Activated CD4-positive, alpha-beta T cell treated with anti-CD3 and anti-CD28 coated beads, Interleukin-2, amount 50 U/mL, for 48 hours (primary cell): ENCODE measurements around the gene SLC3A2.
"Not testable (repeated sequence)": the region's sequence is repeated elsewhere in the genome, so short reads cannot be mapped to it uniquely, and the experiment has no call there.

Experiments used
- DNase-seq, 2 experiments: peaks; one replicate each; pipeline ENCODE4 v3.0.0-alpha.2; 2020

SLC3A2 gene

DNA sequence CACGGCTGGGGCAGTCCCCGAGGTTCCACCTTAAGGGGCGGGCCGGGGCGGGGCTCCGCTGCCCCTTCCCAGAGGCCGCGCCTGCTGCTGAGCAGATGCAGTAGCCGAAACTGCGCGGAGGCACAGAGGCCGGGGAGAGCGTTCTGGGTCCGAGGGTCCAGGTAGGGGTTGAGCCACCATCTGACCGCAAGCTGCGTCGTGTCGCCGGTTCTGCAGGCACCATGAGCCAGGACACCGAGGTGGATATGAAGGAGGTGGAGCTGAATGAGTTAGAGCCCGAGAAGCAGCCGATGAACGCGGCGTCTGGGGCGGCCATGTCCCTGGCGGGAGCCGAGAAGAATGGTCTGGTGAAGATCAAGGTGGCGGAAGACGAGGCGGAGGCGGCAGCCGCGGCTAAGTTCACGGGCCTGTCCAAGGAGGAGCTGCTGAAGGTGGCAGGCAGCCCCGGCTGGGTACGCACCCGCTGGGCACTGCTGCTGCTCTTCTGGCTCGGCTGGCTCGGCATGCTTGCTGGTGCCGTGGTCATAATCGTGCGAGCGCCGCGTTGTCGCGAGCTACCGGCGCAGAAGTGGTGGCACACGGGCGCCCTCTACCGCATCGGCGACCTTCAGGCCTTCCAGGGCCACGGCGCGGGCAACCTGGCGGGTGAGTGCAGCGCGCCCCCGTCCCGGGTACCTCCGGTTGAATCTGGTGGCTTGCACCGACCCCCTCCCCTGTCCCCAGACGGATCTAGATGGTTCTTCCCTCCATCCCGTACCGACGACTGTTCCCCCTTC lies at the start of gene SLC3A2:
Gene SLC3A2, plus strand, starts transcription at position 94 of the 776 bp plus-strand sequence. Its CDS starts 128 bp downstream, at position 222.
- peak; percentile 87 to 88 for DNase-seq

DNA sequence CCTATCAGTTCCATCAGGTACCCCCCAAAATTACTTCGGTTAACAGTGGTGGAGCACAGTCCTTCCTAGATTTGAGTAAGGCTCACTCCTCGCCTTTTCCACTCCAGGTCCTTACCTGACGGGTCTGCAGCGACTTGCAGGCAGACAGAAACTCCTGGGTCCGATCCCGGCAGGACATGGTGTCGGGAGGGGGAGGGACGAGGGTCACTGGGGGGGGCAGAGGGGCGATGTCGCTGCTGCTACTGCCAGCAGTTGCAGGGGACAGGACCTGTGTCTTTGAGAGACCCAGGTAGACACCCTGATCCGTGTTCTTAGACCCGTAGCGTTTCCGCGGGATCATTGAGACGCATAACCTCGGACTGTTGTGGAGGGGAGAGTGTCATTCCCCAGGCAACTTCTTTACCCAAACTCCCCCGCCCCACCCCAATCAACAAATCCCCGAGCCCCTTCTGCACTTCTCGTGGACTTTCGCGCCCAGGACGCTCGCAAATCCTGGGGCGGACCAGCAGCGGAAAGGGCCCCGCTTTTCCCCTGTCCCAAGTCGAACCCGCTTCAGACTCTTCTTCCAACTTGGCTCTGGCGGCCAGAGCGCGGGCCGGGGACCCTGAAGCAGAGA lies 49.7 kb upstream of the SLC3A2 start:
- no peak for DNase-seq

DNA sequence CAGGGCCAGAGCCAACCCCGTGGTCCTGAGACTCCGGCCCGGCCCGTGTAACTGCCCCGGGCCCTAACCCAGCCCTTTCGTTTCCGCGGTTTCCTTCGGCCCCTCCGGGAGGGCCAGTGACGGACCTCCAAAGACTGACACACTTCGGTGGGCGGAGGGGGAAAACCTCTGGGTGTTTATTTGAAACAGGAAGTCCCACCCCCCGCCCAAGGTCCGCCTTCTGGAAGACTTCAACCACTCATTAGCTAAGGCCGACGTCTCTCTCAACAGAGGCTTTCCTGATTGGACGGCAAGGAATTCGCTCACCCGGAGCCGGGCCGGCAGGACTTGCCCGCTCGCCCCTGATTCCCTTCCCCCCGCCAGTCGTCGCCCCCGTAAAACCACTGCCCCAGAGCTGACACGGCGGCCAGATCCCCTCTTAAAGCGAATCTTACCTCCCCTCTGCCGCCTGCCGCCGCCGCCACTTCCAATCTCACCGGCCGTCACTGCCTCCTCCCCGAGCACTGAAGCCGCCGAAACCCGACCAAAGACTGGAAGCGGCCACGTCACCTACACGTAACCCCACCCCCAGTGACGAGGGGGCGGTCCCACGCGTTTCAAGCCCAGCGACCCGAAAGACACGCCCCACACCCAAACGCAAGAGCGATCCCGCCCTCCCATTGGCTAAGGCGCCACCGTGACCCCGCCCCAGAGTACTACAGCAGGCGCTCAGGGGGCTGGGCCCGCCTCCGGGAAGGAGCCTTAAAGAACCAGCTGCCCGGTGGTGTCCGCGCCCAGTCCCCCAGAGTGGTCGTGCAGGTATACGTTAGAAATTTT lies 49.0 kb upstream of the SLC3A2 start, which contains the start of gene STX5:
Gene STX5, minus strand, starts transcription at position 532 of the 816 bp plus-strand sequence. CDS start 808 bp downstream, outside the sequence.
- peak; percentile 100 for DNase-seq

DNA sequence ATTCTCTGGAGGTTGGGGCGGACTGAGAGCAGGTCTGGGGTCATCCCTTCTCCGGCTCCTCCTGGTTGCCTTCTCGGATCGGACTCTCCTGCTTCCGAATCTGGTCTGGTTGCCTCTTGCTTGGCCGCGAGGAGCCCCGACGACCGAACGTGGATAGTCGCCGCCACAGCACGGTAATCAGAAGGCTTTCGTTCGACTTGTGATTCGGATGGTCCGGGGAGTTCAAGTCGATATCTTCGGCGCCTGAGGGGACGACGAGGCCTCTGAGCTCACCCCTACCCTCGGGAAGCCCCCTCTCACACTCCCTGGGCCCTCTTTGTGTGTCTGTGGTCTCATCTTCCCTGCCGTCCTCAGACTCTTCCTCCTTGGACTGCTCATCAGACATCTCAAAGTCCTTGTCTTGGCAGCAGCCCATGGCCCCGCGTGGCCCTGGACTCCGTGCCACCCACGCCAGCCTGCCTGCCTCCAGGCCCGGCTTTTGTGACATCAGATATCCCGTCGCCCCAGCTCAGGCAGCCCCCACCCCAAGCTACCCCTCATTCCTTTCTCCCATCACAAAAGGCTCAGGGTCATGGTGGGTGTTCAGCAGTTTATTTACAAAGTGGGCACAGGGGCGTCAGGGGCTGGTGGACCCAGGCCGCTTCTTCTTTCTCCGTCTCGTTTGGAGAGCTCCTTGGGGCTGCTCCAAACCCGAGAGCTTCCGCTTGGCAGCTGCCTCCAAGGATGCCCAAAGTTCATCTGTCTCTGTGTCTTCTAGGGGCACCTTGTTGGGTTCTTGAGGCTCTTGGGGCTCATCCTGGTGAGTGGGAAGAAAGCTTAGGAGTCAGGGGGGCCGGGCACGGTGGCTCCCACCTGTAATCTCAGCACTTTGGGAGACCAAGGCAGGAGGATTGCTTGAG lies 48.1 kb upstream of the SLC3A2 start, which contains the start of gene TEX54:
Gene TEX54, minus strand, starts transcription at position 506 of the 899 bp plus-strand sequence.
- no peak for DNase-seq

DNA sequence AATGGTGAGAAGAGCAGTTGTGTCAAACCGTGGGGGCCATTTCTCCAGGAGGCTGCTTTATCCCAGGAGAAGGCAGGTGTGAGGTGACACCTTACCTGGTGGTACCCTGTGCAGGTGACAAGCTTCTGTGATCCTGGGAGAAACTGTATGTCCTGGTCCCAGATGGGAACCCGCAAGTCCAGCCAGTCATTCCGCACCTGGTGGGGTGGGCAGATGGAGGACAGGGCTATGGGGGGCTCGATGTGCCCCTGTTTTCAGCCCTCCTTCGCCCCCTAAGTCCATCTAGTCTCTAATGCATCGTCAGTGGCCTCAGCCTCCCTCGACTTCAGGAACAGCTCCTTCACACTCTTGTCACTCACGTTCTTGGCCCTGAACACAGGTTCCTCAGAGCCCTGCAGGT lies 45.4 kb upstream of the SLC3A2 start:
- no peak for DNase-seq

DNA sequence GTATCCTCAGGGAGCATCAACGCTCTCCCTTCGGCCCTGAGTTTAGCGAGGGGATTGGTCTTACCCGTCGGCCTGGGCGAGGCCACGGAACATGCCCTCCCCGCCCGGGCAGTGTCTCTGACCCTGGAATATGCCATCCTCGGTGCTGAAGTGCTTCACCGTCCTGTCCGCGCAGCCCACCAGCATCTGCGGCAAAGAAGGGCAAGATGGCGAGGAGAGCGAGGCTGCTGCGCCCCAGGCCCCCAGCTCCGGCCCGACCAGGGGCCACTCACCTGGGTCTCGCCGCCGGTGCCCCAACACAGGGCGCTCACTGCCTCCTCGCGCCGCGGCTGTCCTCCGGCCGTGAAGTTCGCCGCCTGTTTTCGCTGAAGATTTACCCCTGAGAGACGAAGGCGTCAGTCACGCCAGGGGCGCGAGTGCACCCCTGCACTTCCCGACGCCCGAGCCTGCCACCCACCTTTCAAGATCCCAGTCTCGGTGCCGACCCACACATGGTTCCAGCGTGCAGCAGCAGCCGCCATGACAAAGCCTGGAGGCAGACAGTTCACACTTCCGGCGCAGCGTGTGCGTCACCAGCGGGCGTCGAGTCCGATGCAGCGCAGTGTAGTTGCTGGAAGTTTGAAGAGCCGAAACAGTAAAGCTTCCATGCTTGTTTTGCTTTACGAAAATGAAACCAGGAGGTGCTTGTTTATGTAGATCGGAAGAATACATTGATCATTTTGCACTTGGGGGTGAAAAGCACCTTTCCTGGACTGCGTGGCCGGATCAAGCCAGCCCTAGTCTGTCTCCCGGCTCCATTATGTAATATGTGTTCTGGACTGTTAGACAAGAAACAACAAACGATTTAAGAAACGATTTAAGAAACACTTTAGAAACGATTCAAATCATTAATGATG lies 41.4 kb upstream of the SLC3A2 start, which contains the start of gene WDR74:
Gene WDR74, minus strand, starts transcription at position 541 of the 896 bp plus-strand sequence. Its CDS starts 20 bp downstream, at position 521.
- DNase-seq: peak; percentile 87 to 92

DNA sequence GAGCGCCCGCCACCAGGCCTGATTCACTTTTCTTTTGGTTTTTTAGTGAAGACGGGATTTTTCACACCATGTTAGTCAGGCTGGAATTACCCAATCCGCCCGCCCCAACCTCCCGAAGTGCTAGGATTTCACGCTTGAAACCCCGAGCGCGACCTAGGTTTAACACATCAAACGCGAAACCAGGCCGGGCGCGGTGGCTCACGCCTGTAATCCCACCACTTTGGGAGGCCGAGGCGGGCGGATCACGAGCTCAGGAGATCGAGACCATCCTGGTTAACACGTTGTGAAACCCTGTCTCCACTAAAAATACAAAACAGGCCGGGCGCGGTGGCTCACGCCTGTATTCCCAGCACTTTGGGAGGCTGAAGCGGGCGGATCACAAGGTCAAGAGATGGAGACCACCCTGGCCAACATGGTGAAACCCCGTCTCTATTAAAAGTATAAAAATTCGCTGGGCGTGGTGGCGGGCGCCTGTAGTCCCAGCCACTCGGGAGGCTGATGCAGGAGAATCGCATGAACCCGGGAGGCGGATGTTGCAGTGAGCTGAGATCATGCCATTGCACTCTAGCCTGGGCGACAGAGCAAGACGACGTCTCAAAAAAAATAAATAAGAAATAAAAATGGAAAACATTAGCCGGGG lies 39.9 kb upstream of the SLC3A2 start:
- DNase-seq: peak; percentile 82 to 88

DNA sequence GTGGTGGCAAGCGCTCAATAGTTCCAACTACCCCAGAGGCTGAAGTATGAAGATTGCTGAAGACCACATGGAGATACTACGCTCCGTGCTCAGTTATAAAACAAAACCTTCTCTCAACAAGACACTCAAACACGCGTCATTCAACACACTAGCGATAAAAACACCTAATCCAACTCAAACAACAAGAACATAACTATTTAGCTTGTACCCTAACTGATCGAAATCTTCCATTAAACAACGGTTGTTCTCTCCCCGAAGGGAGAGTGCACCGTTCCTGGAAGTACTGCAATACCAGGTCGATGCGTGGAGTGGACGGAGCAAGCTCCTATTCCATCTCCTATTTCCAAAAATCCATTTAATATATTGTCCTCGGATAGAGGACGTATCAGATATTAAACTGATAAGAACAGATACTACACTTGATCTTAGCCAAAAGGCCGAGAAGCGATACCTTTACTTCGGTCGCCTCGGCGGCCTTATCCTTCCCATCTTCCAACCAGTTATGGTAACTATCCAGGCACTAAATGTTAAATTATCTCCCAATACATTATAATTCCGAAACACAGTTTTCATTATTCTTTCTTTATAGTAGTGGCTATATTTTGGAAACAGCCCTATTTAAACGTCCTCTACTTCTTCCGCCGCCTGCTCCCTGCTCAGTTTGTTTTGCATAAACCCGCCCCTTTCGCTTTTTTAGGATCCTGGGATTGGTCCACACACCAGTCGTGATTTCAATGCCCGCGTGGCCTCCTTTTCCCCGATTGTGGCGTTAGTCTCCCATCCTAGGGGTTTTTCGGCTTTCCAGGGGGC lies 39.1 kb upstream of the SLC3A2 start:
- DNase-seq: peak; percentile 77 to 86

DNA sequence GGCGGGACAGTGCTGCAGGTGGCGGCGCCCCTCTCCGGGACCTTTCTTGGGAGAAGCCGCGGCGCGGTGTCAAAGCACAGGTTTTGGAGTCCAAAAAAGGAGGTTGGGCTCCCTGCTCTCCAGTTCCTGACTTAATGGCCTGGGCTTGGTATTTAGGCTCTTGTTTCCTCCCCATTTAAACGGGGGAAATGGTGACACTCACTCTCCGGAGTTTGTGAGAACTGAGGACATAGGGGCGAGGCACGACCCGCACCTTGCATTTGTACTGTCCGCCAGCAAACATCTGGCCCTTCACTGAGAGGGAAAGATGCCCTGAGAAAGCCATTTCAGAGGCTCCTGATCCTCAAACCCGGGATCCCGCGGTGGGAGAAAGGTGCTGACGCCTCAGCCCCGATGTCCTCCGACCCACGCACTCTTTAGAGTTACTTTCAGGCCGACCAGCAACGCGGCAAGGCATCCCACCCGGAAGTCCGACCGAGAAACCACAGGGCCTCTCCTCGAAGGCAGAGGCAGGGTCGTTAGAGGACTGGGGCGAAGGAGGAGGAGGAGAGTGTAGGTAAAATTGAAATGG lies 38.4 kb upstream of the SLC3A2 start:
- peak; percentile 58 to 67 for DNase-seq

DNA sequence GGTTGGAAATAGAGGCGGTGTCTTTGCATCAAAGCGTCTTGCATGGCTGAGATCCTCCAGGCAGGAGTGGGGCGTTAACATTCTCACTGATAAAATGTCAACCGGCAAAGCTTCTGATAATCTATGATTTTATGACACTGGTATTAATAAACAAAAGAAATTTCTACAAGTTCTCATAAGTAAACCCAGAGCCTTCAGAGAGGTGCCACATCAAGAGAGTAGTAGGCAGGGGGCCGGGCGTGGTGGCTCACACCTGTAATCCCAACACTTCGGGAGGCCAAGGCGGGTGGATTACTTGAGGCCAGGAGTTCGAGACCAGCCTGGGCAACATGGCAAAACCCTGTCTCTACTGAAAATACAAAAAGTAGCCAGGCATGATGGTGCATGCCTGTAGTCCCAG lies 37.8 kb upstream of the SLC3A2 start:
- not testable (repeated sequence) for DNase-seq

DNA sequence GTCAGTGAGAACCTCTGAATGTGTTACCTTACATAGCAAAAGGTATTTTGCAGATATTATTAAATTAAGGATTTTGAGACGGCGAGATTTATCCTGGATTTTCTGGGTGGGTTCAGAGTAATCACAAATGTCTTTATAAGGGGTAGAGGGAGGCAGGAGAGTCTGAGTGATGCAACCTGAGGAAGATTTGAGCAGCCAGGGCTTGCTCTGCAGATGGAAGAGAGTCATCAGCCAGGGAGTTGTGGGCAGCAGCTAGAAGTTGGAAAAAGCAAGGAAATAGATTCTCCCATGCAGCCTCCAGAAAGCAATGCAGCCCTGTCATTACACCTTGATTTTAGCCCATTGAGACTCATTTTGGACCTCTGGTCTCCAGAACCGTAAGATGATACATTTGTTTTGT lies 37.2 kb upstream of the SLC3A2 start:
- no peak for DNase-seq

DNA sequence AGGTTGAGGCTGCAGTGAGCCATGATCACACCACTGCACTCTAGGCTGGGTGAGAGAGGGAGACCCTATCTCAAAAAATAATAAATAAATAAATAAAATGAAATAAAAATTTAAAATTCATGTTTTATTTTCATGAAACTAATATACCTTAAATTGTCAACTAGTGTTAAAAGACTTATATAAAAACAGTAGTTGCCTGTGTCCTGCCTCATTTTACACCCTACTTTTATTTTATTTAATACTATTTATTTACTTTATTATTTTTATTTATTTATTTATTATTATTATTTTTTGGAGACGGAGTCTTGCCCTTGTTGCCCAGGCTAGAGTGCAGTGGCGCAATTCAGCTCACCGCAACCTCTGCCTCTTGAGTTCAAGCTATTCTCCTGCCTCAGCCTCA lies 36.5 kb upstream of the SLC3A2 start:
- DNase-seq: no peak

DNA sequence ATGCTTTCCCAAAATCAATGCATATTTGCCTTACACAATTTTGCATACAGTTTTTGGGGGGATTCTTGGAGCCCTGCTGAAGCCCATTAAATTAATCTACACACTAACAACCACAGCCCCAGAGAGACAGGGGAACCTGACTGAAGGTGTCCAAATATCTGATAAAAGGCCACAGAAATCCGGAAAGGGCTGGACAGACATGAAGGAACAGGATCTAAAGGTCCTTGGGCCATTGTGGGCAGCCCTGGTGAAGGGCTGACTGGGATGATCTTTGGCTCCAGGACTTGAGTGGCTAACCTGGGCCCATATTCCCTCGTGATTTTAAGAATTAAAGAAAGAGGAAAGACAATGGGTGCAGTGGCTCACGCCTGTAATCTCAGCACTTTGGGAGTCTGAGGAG lies 34.5 kb upstream of the SLC3A2 start:
- DNase-seq: no peak

DNA sequence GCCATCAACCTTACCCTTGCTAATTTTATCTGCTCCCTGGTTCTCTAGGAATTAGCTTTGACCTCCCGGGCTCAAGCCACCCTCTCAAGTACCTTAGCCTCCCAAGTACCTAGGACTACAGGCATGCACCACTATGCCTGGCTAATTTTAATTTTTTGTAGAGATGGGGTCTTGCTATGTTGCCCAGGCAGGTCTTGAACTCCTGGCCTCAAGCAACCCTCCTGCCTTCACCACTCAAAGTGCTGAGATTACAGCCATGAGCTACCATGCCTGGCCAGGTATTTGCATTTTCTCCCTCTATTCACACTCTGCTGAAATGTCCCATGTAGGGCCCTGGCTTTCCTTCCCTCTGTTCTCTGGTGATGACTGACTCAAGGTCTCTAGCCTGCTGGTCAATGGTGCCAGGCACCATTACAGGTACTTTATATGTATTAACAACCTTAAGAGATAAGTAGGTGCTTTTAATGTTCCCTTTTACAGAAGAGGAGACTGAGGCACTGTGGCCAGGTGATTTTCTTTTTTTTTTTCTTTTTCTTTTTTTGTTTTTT lies 32.9 kb upstream of the SLC3A2 start:
- no peak for DNase-seq

DNA sequence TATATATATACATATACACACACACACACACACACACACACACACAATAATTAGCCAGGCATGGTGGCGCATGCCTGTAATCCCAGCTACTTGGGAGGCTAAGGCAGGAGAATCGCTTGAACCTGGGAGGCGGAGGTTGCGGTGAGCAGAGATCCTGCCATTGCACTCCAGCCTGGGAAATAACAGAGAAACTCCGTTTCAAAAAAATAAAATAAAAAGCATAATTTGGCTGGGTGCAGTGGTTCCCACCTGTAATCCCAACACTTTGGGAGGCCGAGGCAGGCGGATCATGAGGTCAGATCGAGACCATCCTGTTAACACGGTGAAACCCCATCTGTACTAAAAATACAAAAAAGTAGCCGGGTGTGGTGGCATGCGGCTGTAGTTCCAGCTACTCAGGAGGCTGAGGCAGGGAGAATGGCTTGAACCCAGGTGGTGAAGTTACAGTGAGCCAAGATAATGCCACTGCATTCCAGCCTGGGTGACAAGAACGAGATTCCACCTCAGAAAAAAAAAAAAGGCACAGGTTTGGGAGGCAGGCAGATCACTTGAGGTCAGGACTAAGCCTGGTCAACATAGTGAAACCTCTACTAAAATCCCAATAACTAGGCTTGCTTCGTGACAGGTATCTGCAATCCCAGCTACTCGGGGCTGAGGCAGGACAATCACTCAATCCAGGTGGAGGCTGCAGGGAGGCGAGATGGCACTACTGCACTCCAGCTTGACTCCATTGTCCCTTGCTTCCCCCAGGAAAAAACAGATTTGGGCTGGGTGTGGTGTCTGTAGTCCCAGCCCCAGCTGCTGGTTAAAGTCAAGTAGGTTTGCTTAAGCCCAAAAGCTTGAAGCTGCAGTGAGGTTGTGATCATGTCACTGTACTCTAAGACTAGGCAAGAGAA lies 29.5 kb upstream of the SLC3A2 start:
- DNase-seq: peak; percentile 53 to 62

DNA sequence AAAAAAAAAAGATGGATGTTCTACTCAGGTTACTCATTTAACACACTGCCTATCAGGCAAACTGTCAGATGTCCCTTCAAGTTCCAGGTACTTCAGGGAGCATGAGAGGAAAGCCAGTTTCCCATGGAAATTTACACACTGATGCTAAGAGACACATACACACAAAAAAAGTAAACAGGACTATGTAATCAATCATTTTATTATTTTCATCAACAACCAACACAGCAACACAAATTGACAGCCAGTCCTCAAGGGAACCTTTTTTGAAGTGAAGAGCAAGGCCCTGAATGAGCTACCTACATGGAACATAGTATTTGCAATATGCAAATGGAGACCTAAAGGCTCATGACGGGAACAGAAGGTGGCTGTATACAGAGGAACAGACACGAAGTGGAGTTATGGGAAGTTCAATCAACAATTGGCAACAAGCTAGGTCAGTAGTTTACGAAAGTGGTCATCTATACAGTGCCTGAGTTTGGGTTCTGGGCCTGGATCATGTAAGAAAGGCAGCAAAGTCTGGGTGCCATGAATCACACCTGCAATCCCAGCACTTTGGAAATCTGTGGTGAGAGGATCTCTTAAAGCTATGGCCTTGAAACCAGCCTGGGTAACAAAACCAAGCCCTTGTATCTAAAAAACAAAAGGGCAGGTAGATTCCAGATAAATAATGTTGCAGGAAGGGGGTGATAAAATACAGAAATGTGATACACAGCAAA lies 28.7 kb upstream of the SLC3A2 start:
- DNase-seq: no peak

DNA sequence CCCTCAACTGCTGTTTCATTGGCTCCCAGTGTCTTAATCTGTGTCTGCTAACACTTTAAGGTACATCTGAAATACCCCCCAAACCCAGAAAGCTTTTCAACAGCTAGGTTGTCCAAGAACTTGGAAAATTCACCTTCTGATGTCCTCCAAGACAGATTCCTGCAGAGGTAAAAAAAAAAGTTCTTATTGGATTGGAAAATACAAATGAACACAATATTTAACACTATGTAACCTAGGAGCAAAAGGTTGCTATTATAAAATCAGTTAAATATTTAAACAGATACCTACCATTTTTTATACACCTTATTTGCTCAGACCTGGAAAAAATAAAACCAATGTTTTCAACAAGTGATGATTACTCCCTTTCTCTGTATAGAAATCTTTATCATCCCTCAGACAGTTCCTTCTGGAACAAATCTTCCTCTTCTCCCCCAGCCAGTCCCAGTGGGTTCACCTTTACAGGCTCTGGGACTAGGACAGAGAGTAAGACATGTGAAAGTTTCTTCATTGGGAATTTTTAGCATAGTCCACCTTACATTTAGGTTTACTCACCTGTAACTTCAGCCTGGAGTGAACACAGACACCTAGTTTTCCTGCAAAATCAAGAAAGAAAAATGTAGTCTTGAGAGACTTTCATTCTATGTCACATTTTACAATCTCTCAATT lies 28.0 kb upstream of the SLC3A2 start:
- no peak for DNase-seq
